Keratinocyte (primary cell): ENCODE data around the gene GSTO2.

ENCODE experiments used
- EZH2 ChIP-seq: IDR thresholded peaks from one replicate; pipeline ENCODE4 v1.6.1; 2012; ENCODE audit warnings: inconsistent platforms, mild to moderate bottlenecking, low read length, moderate library complexity
- TF ChIP-seq, protein P1 (sequence below), 3 experiments: IDR thresholded peaks in 1 of 3; conservative IDR thresholded peaks in 1 of 3; optimal IDR thresholded peaks in 1 of 3; 2 replicates in 2 of 3; 3 replicates in 1 of 3; pipeline versions ENCODE3 to v1.5.1; 2011; ENCODE audit warnings: low read length in 3 of 3, mild to moderate bottlenecking in 3 of 3, moderate library complexity in 2 of 3, control low read depth in 1 of 3, inconsistent platforms in 1 of 3; ENCODE audit not compliant: insufficient read depth in 2 of 3; ENCODE audit errors: extremely low read depth in 1 of 3

DNA sequence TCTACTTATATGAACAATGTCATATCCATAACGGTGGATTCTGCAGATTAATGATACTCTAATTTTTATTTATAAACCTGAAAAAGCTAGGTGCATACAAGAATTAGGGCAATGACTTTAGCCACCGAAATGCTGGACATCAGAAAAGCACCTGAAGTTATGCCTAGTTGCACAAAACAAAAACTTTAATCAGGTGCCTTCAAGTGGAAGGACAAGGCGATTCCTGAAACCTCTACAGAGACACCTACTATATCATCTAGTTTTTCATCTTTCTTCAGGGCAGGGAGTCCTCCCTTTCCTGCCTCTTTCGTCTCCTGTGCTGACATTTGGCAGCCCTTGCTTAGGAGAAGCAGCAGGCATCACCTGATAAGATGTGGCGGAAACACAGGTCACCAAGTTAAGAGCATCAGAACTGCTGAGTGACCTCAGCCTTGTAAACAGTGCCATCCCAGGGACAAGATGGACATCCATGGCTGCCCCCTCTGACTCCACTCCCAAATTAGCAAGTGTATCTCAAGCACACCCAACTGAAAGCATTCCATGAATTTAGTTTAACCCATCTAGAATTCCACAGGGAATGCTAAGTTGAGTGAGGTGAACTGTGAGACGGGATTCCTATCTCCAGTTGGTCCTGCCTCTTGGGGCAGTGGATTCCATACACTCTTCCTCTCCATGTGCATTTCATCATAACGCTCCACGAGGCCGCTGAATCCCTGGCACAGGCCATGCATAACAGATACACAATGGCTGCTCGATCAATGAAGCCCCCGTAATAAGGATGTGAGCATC is 63.5 kb downstream of the GSTO2 start:
- TF ChIP-seq, protein P1, sequence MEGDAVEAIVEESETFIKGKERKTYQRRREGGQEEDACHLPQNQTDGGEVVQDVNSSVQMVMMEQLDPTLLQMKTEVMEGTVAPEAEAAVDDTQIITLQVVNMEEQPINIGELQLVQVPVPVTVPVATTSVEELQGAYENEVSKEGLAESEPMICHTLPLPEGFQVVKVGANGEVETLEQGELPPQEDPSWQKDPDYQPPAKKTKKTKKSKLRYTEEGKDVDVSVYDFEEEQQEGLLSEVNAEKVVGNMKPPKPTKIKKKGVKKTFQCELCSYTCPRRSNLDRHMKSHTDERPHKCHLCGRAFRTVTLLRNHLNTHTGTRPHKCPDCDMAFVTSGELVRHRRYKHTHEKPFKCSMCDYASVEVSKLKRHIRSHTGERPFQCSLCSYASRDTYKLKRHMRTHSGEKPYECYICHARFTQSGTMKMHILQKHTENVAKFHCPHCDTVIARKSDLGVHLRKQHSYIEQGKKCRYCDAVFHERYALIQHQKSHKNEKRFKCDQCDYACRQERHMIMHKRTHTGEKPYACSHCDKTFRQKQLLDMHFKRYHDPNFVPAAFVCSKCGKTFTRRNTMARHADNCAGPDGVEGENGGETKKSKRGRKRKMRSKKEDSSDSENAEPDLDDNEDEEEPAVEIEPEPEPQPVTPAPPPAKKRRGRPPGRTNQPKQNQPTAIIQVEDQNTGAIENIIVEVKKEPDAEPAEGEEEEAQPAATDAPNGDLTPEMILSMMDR (optimal IDR thresholded peaks at IDR 0.05 in 1 of 3, IDR thresholded peaks at IDR 0.05 in 1 of 3, conservative IDR thresholded peaks at IDR 0.05 in 1 of 3; ENCODE audit: extremely low read depth in 1 of 3, insufficient read depth in 2 of 3, low read length in 3 of 3): no peak
- no peak for TF ChIP-seq EZH2
